H1 (cell line): ENCODE measurements around the gene NEUROD4. TPM values are rescaled to one million over a fixed set of nuclear protein-coding genes. Genes with fewer than 3 reads are reported as not detected.

Experiments
- ASH2L ChIP-seq: fragments of 200-600, 300-600 bp; sonication (generic); IDR thresholded peaks from one replicate; pipeline ENCODE4 v1.7.1; 2017; ENCODE audit warnings: low read length
- CHD2 ChIP-seq: IDR thresholded peaks from 2 replicates; pipeline ENCODE4 v1.6.1; 2012; ENCODE audit warnings: low read length, improper control_type of control experiment
- CHD7 ChIP-seq: fragments of 300-600 bp; sonication (generic); IDR thresholded peaks from 2 replicates; pipeline ENCODE4 v1.7.1; 2012; ENCODE audit warnings: low read length, moderate library complexity, mild to moderate bottlenecking, inconsistent platforms; ENCODE audit not compliant: insufficient replicate concordance
- CTCF ChIP-seq, 3 experiments: IDR thresholded peaks; 1 replicate in 2 of 3; 2 replicates in 1 of 3; pipeline versions ENCODE4 v1.5.1 to v1.6.1; 2011; ENCODE audit warnings: low read length in 3 of 3, mild to moderate bottlenecking in 3 of 3, inconsistent platforms in 2 of 3, low read depth in 1 of 3, moderate library complexity in 1 of 3; ENCODE audit not compliant: insufficient read depth in 1 of 3; ENCODE audit errors: control extremely low read depth in 1 of 3
- EGR1 ChIP-seq: IDR thresholded peaks from 2 replicates; pipeline ENCODE4 v1.6.1; 2011; ENCODE audit warnings: low read depth, low read length, borderline replicate concordance
- RNF2 ChIP-seq: fragments of 200-900, 300-1000 bp; sonication (generic); IDR thresholded peaks from 2 replicates; pipeline ENCODE4 v1.7.1; 2016; ENCODE audit warnings: borderline replicate concordance, low read depth, mild to moderate bottlenecking, antibody characterized with exemption, low read length; ENCODE audit not compliant: poor library complexity, severe bottlenecking; ENCODE audit errors: missing control alignments
- SP4 ChIP-seq: IDR thresholded peaks from 2 replicates; pipeline ENCODE4 v1.6.1; 2012; ENCODE audit warnings: low read length, inconsistent platforms
- TAF7 ChIP-seq: optimal IDR thresholded peaks from 2 replicates; pipeline ENCODE3; 2011; ENCODE audit warnings: low read depth, mild to moderate bottlenecking, inconsistent platforms, low read length, moderate library complexity, borderline replicate concordance
- polyA plus RNA-seq, 7 experiments: library from polyadenylated mRNA; depleted of rRNA in 3 of 7; stranded (reverse) in 5 of 7; unstranded in 2 of 7; fragments of >200 nt in 5 of 7; fragments of 200-250 nt in 2 of 7; gene quantifications; 1 replicate in 5 of 7; 2 replicates in 1 of 7; 4 replicates in 1 of 7; pipeline versions ENCODE4 v1.2.1 to v1.2.3, GENCODE V29; 2011 to 2013; ENCODE audit warnings: missing spikeins in 2 of 7, mixed read lengths in 2 of 7
- total RNA-seq: library from RNA; stranded (reverse); fragmentation: NEBNext Ultra II Directional; extraction: Animal tissue kit (Norgen Biotek cat#: 25700); gene quantifications from 2 replicates; pipeline ENCODE4 v1.2.1, GENCODE V29; 2021

NEUROD4 gene
- total and polyA plus RNA-seq, 2 of the 8 experiments (the other 6 are each of a cell fraction or from before 2014, with no cell fraction given), result not detected

- no peak for TF ChIP-seq ASH2L
- no peak for TF ChIP-seq RNF2
- TF ChIP-seq EGR1, result no peak
- peak; percentile 35 to 95 (median 79) for TF ChIP-seq CTCF (IDR thresholded peaks at IDR 0.05; ENCODE audit: control extremely low read depth in 1 of 3, insufficient read depth in 1 of 3, low read depth in 1 of 3, low read length in 3 of 3)
- no peak for TF ChIP-seq CHD2
- TF ChIP-seq SP4, result no peak
- TF ChIP-seq TAF7, result no peak
- TF ChIP-seq CHD7, result no peak
Observed at GRCh38 chr12:55068416-55069010, 48.7 kb downstream of the NEUROD4 start (continued).
